ENCODE measurements around the gene CCDC28B. TPM values are rescaled to one million over a fixed set of nuclear protein-coding genes. Genes with fewer than 3 reads are reported as not detected.
A peak's percentile ranks its signal among the peaks of the same experiment; 100 is the strongest.

CCDC28B gene
- polyA plus RNA-seq, 3 donors, result 2.5 to 5.6 (median 3.7) TPM

- Histone ChIP-seq H3K4me2 (replicated peaks; ENCODE audit: extremely low read depth, low read length, poor library complexity, severe bottlenecking) (peak overlapping the region; percentile 68), H3K4me1 (ENCODE audit: control insufficient read depth in 1 of 2, insufficient read depth in 2 of 2, low read length in 2 of 2) (peaks cover 34 to 38% of the 10 kb centered on the region in 2 donors), H3K4me3 (replicated peaks in 1 of 3; ENCODE audit: low read depth in 2 of 3, low read length in 3 of 3) (peak overlapping the region; percentile 59 to 79 (median 79)), H3K27ac (ENCODE audit: low read depth in 1 of 2, low read length in 2 of 2) (peak overlapping the region in 1 of 2 donors; percentile 59), H3K36me3 (replicated peaks in 1 of 2; ENCODE audit: control insufficient read depth in 1 of 2, insufficient read depth in 2 of 2, low read length in 2 of 2) (peaks cover 12 to 22% of the 10 kb centered on the region in 2 donors), H3K9me3 (replicated peaks in 1 of 2; ENCODE audit: control insufficient read depth in 1 of 2, insufficient read depth in 1 of 2, low read length in 2 of 2) (no peaks in the 10 kb centered on the region), H3K27me3 (ENCODE audit: control insufficient read depth in 2 of 2, insufficient read depth in 2 of 2, low read length in 2 of 2) (no peaks in the 10 kb centered on the region), H4K20me1 (ENCODE audit: insufficient read depth, low read length) (no peaks in the 10 kb centered on the region), H3K79me2 (ENCODE audit: insufficient read depth, low read length) (no peaks in the 10 kb centered on the region), H3K9ac (ENCODE audit: insufficient read depth, low read length, poor library complexity, severe bottlenecking) (peak overlapping the region; percentile 60), H2AFZ (ENCODE audit: insufficient read depth, low read depth, low read length, poor library complexity, severe bottlenecking) (peak overlapping the region; percentile 91)
- peak in 1 of 3 donors; percentile 58 for DNase-seq
- Mint-ChIP-seq H3K9me3 (no peaks in the 10 kb centered on the region), H3K27me3 (ENCODE audit: low read depth in 3 of 3) (peaks cover 2 to 7% (median 6%) of the 10 kb centered on the region in 3 donors), H3K27ac (peak overlapping the region in 4 of 7 donors; percentile 4 to 87 (median 48)), H3K36me3 (peaks cover 18 to 20% of the 10 kb centered on the region in 2 donors), H3K4me1 (peaks cover 31% of the 10 kb centered on the region), H3K4me3 (peak overlapping the region; percentile 91 to 94)
- no peak for TF ChIP-seq CTCF (IDR thresholded peaks at IDR 0.05)
- intact Hi-C loops (cut with micrococcal nuclease), result no loop called here
- under 1% methylated on average over 11 of the region's 26 CpGs for WGBS (ENCODE audit: insufficient coverage)
Measured at GRCh38 chr1:32201011-32201855, 838 bp downstream of the CCDC28B start.

- no peaks in the 10 kb centered on the region for H3K27me3 ChIP-seq (ENCODE audit: control insufficient read depth in 2 of 2, insufficient read depth in 2 of 2, low read length in 2 of 2)
- H3K4me2 ChIP-seq (replicated peaks; ENCODE audit: extremely low read depth, low read length, poor library complexity, severe bottlenecking), result peak overlapping the region; percentile 94
- peak overlapping the region in 1 of 2 donors; percentile 54 for H3K27ac ChIP-seq (ENCODE audit: low read depth in 1 of 2, low read length in 2 of 2)
- no peak for DNase-seq
- H3K36me3 ChIP-seq (replicated peaks in 1 of 2; ENCODE audit: control insufficient read depth in 1 of 2, insufficient read depth in 2 of 2, low read length in 2 of 2), result no peaks in the 10 kb centered on the region
- Mint-ChIP-seq H3K4me3 (peak overlapping the region; percentile 84 to 90), H3K27me3 (ENCODE audit: low read depth in 3 of 3) (peaks cover 3 to 7% (median 6%) of the 10 kb centered on the region in 3 donors), H3K27ac (peak overlapping the region in 4 of 7 donors; percentile 15 to 90 (median 72)), H3K4me1 (peaks cover 38% of the 10 kb centered on the region), H3K36me3 (no peaks in the 10 kb centered on the region), H3K9me3 (peaks cover 0 to 1% (median 0%) of the 10 kb centered on the region in 7 donors)
- no peaks in the 10 kb centered on the region for H3K9me3 ChIP-seq (replicated peaks in 1 of 2; ENCODE audit: control insufficient read depth in 1 of 2, insufficient read depth in 1 of 2, low read length in 2 of 2)
- 91% methylated on average over 10 of the region's 26 CpGs for WGBS (ENCODE audit: insufficient coverage)
- TF ChIP-seq CTCF (IDR thresholded peaks at IDR 0.05), result no peak
- peaks cover 34 to 35% of the 10 kb centered on the region in 2 donors for H3K4me1 ChIP-seq (ENCODE audit: control insufficient read depth in 1 of 2, insufficient read depth in 2 of 2, low read length in 2 of 2)
- H4K20me1 ChIP-seq (ENCODE audit: insufficient read depth, low read length), result no peaks in the 10 kb centered on the region
- no peaks in the 10 kb centered on the region for H3K79me2 ChIP-seq (ENCODE audit: insufficient read depth, low read length)
- intact Hi-C loops (cut with micrococcal nuclease), result no loop called here
- peak overlapping the region; percentile 92 for H2AFZ ChIP-seq (ENCODE audit: insufficient read depth, low read depth, low read length, poor library complexity, severe bottlenecking)
- H3K4me3 ChIP-seq (replicated peaks in 1 of 3; ENCODE audit: low read depth in 2 of 3, low read length in 3 of 3), result peak overlapping the region; percentile 44 to 84 (median 68)
- H3K9ac ChIP-seq (ENCODE audit: insufficient read depth, low read length, poor library complexity, severe bottlenecking), result peak overlapping the region; percentile 70
Measured at GRCh38 chr1:32204943-32205361, 4.6 kb downstream of the CCDC28B start.
